Heart left ventricle (tissue), 16 donors: Measurements from ENCODE around the gene ASIC2. TPM values are rescaled to one million over a fixed set of nuclear protein-coding genes. Genes with fewer than 3 reads are reported as not detected.

Experiments used
- ATAC-seq, 4 donors: fragments of 200-7000 bp; cut with Tn5 transposase; one replicate each; pipeline ENCODE4 v1.9.1; 2020 to 2022; ENCODE audit warnings: moderate library complexity in 4 of 4, mild to moderate bottlenecking in 3 of 4, moderate number of reproducible peaks in 1 of 4
- DNase-seq, 5 donors: peaks; one replicate each; pipeline ENCODE4 v3.0.0-alpha.2; 2020
- H3K27ac ChIP-seq, 12 donors: fragments of 200-600 bp; sonication (generic) in 4 of 12; one replicate each; pipeline versions ENCODE4 v1.5.0 to v1.8.0; 2016 to 2022; ENCODE audit warnings: mild to moderate bottlenecking in 2 of 12
- H3K27me3 ChIP-seq, 9 donors: fragments of 200-600 bp; sonication (generic) in 2 of 9; one replicate each; pipeline versions ENCODE4 v1.5.1 to v1.8.0; 2016 to 2022; ENCODE audit warnings: mild to moderate bottlenecking in 3 of 9
- H3K36me3 ChIP-seq, 9 donors: fragments of 200-600 bp; sonication (generic) in 2 of 9; one replicate each; pipeline versions ENCODE4 v1.5.0 to v1.8.0; 2018 to 2022; ENCODE audit warnings: mild to moderate bottlenecking in 2 of 9
- H3K4me1 ChIP-seq, 12 donors: fragments of 200-600 bp; sonication (generic) in 4 of 12; one replicate each; pipeline versions ENCODE4 v1.5.0 to v1.8.0; 2016 to 2022; ENCODE audit warnings: mild to moderate bottlenecking in 3 of 12
- H3K4me3 ChIP-seq, 12 donors: fragments of 200-600 bp; sonication (generic) in 4 of 12; one replicate each; pipeline versions ENCODE4 v1.5.0 to v1.8.0; 2017 to 2022; ENCODE audit warnings: mild to moderate bottlenecking in 9 of 12, moderate library complexity in 4 of 12
- H3K9me3 ChIP-seq, 12 donors: fragments of 200-600 bp; sonication (generic) in 4 of 12; one replicate each; pipeline versions ENCODE4 v1.5.0 to v1.8.0; 2016 to 2022; ENCODE audit warnings: mild to moderate bottlenecking in 1 of 12
- POLR2A ChIP-seq, 2 donors: fragments of 450-650 bp; IDR thresholded peaks; one replicate each; pipeline ENCODE4 v1.6.1; 2017; ENCODE audit warnings: antibody characterized with exemption in 2 of 2, mild to moderate bottlenecking in 2 of 2, moderate library complexity in 2 of 2
- WGBS, 4 donors: extraction: QIAGEN DNeasy Blood & Tissue Kit in 2 of 4; methylation state at CpG; one replicate each; pipeline versions ENCODE4 v1.1.5 to v1.1.7; 2013 to 2018; 5-methylcytosine and 5-hydroxymethylcytosine counted together
- intact Hi-C, 10 donors: fragments of 100-400 bp; cut with DNase I; formaldehyde crosslinking; loops; one replicate each; pipeline versions ENCODE4 v1.11.1 to v1.14.2; 2022
- polyA plus RNA-seq, 2 donors: library from polyadenylated mRNA; stranded (reverse); fragments of 200-250 nt; gene quantifications; one replicate each; pipeline ENCODE4 v1.2.3, GENCODE V29; 2013
- total RNA-seq, 9 donors: library from RNA; depleted of rRNA in 2 of 9; stranded (reverse); fragments of >200 nt in 2 of 9; fragmentation: NEBNext Ultra II Directional in 3 of 9; extraction: Animal tissue kit (Norgen Biotek cat#: 25700) in 3 of 9; gene quantifications; one replicate each; pipeline versions ENCODE4 v1.1.0 to v1.2.4, GENCODE V29; 2016 to 2023
- TF ChIP-seq, protein P1 (sequence below), 12 donors: fragments of 200-600 bp; sonication (generic) in 4 of 12; IDR thresholded peaks; one replicate each; pipeline versions ENCODE4 v1.5.0 to v1.8.0; 2018 to 2022; ENCODE audit warnings: antibody characterized with exemption in 12 of 12, mild to moderate bottlenecking in 5 of 12
- donor health status: ischemic (EF 13 %, LVEDD 7.1; RV severe dilation, severe dysfunction).
- donor health status: healthy with polysubstance abuse.
- donor health status: DM: no; HTN: yes; CAD: no.
- donor health status: DM: no; HTN: no; CAD: no.
- donor health status: ischemic (EF 25% LVEDD 6.9; RV normal size, moderate dysfunction).
- donor health status: ischemic (EF 25% LVEDD 5.7; RV mildly dilated, moderate dysfunction).
- donor health status: healthy.
- donor health status: DM: yes; HTN: yes; CAD: no.
- donor health status: ischemic (EF 35%, LVEDD 5.7; RV mildly dilated, moderate dysfunction).
- donor health status: nonischemic (EF 11% LVEDD 7.7; RV severe dilation, severe dysfunction).
- donor health status: DM: yes; HTN: yes; CAD: no.
- donor health status: PGD.
- donor health status: ischemic (EF 29% LVEDD 5.4; RV normal size, mild dysfunction).
- donor health status: nonischemic (EF 23%, LVEDD 6.1; RV moderate dilation, normal function).

ASIC2 gene
- total and polyA plus RNA-seq, 11 donors, result 1.1 TPM; not detected in 10

DNA sequence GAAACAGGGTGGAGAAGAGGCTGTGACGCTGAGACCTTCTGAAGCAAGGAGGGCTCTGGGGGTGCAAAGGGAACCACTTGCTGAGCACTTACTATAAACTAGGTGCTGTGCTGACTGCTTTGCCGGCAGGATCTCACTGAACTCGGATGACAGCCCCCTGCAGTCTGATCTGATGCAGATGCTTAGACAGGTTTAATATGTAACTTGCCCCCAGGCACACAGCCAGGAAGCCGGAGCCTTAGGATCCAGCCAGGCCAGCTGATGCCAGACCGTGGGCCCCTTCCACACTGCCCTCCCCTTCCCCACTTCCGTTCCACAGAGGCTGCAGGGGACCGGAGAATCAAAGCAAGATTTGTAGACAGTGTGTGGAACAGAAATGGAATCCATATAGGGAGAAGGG is 278.3 kb downstream of the ASIC2 start:
- no peak overlapping the region for H3K27ac ChIP-seq
- no peak for DNase-seq
- H3K27me3 ChIP-seq, result peaks cover 0 to 3% (median 0%) of the 10 kb centered on the region in 9 donors
- H3K9me3 ChIP-seq, result no peaks in the 10 kb centered on the region
- no peaks in the 10 kb centered on the region for H3K4me1 ChIP-seq
- no peak for ATAC-seq
- H3K36me3 ChIP-seq, result no peaks in the 10 kb centered on the region
- 58 to 81% (median 67%) methylated on average over 6 to 7 of the region's 7 CpGs for WGBS, 4 donors
- H3K4me3 ChIP-seq, result no peak overlapping the region
- intact Hi-C loops, result loop anchor here in 1 of 10 donors (10.0 kb wide), 1 partner anchor 730 kb away; no protein-coding TSS in a partner anchor
- TF ChIP-seq POLR2A (IDR thresholded peaks at IDR 0.05), result no peak
- TF ChIP-seq, protein P1, sequence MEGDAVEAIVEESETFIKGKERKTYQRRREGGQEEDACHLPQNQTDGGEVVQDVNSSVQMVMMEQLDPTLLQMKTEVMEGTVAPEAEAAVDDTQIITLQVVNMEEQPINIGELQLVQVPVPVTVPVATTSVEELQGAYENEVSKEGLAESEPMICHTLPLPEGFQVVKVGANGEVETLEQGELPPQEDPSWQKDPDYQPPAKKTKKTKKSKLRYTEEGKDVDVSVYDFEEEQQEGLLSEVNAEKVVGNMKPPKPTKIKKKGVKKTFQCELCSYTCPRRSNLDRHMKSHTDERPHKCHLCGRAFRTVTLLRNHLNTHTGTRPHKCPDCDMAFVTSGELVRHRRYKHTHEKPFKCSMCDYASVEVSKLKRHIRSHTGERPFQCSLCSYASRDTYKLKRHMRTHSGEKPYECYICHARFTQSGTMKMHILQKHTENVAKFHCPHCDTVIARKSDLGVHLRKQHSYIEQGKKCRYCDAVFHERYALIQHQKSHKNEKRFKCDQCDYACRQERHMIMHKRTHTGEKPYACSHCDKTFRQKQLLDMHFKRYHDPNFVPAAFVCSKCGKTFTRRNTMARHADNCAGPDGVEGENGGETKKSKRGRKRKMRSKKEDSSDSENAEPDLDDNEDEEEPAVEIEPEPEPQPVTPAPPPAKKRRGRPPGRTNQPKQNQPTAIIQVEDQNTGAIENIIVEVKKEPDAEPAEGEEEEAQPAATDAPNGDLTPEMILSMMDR (IDR thresholded peaks at IDR 0.05), result no peak

DNA sequence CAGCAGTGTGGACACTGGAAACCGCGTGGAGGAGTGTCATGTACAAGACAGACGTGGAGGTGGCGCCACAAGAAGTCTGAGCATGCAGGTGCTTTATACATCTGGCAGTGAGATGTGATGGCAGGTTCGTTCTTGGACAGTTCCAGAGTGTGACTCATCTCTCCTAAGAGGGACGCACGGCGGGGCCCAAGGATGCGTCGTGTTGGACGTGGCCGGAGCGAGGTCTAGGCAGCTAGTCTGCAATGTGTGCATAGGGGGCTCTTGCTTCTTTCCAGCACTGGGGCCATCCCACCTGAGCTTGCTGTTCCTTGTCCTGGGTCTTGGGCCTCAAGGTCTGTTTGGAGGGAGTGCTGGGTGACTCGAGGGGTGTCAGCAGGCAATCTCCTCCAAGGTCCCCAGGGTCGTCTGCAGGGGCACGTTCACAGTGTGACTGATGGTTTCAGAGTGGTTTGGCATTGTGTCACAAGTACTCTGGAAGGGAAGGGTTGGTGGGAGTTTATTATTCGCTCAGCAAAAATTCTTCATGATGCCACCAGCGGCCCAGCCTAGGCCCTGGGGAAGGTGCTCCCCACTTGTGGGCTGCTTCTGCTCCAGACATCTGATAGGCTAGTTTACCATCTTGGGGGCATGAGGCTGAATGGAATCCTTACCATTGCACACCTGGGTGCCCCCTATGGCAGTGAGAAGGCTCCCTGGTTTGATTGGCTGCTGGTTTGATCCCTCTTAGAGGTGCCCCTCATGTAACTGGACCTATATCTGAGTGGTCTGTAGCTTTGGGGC is 279.3 kb downstream of the ASIC2 start:
- Histone ChIP-seq H3K27ac (no peak overlapping the region), H3K36me3 (no peaks in the 10 kb centered on the region), H3K4me1 (no peaks in the 10 kb centered on the region), H3K9me3 (no peaks in the 10 kb centered on the region), H3K4me3 (no peak overlapping the region), H3K27me3 (peaks cover 0 to 6% (median 0%) of the 10 kb centered on the region in 9 donors)
- 83 to 84% (median 83%) methylated on average over 18 of the region's 18 CpGs for WGBS, 4 donors
- DNase-seq (no peak), ATAC-seq (no peak)
- TF ChIP-seq, protein P1 (IDR thresholded peaks at IDR 0.05), result no peak
- no peak for TF ChIP-seq POLR2A (IDR thresholded peaks at IDR 0.05)
- intact Hi-C loops, result loop anchor here in 1 of 10 donors (10.0 kb wide), 1 partner anchor 731 kb away; no protein-coding TSS in a partner anchor

DNA sequence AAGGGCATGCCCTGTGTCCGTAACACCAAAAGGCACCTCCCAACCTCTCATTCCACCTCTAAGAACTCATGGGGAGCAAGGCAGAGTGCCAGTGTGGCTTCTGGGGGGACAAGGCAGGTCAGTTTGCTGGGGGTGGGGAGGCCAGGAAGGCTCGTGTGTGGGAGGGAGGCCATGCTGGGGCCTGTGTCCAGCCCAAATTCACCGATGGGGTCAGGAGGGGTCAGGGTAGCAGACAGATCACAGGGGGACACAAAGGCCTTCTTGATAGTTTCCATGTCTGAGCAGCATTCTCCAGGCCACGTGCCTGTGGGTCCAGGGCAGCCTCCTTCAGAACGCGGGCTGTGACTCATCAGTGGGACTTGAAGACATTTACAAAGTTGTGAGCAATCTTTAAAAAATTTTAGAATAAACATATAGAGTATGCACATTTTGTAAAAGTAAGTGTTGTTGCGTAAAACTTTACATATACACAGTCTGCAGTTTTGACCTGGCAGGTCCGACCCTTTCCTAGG is 280.5 kb downstream of the ASIC2 start:
- no peak for TF ChIP-seq POLR2A (IDR thresholded peaks at IDR 0.05)
- TF ChIP-seq, protein P1 (IDR thresholded peaks at IDR 0.05), result no peak
- Histone ChIP-seq H3K27me3 (peaks cover 0 to 6% (median 0%) of the 10 kb centered on the region in 9 donors), H3K36me3 (no peaks in the 10 kb centered on the region), H3K9me3 (no peaks in the 10 kb centered on the region), H3K27ac (no peak overlapping the region), H3K4me1 (no peaks in the 10 kb centered on the region), H3K4me3 (no peak overlapping the region)
- no peak for DNase-seq
- WGBS, 4 donors, result 61 to 73% (median 70%) methylated on average over 8 of the region's 8 CpGs
- ATAC-seq, result no peak
- intact Hi-C loops, result loop anchor here in 1 of 10 donors (10.0 kb wide), 1 partner anchor 732 kb away; no protein-coding TSS in a partner anchor

DNA sequence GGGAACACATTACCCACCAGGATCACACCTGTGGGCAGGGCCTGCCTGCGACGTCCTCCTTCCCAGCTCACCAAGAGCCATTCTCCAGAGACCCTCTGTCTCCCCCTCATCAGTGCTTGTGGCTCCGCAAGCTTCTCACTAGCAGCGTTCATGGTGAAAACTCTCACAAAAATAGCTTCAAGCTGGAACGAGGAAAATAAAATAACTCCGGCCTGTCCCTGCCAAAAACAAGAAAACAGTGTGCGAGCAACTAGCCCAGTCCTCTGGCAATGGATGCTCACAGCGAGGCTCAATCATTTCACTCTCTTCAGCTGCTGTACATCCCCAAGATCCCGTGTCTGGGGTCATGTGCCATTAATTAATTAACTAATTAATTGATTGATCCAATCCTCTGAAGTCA is 283.5 kb downstream of the ASIC2 start:
- DNase-seq (no peak), ATAC-seq (no peak)
- Histone ChIP-seq H3K4me1 (no peaks in the 10 kb centered on the region), H3K27me3 (peaks cover 0 to 6% (median 0%) of the 10 kb centered on the region in 9 donors), H3K4me3 (no peak overlapping the region), H3K36me3 (no peaks in the 10 kb centered on the region), H3K9me3 (no peaks in the 10 kb centered on the region), H3K27ac (no peak overlapping the region)
- TF ChIP-seq POLR2A (IDR thresholded peaks at IDR 0.05), result no peak
- TF ChIP-seq, protein P1 (IDR thresholded peaks at IDR 0.05), result no peak
- WGBS, 4 donors, result 82 to 92% (median 85%) methylated on average over 9 of the region's 9 CpGs
- intact Hi-C loops, result loop anchor here in 1 of 10 donors (10.0 kb wide), 1 partner anchor 735 kb away; no protein-coding TSS in a partner anchor
